ENCODE measurements around the gene PPP4R4.

The PPP4R4 gene

GRCh38 chr14:94312481-94313246, 138.5 kb downstream of the PPP4R4 start:
- no peak for DNase-seq

- no peak for DNase-seq
Observed at GRCh38 chr14:94313991-94314655, 140.0 kb downstream of the PPP4R4 start.

GRCh38 chr14:94314890-94315289, 140.8 kb downstream of the PPP4R4 start:
- no peak for DNase-seq

GRCh38 chr14:94316692-94317091, 142.6 kb downstream of the PPP4R4 start:
- no peak for DNase-seq

GRCh38 chr14:94317259-94317658, 143.1 kb downstream of the PPP4R4 start:
- DNase-seq, result no peak

GRCh38 chr14:94320243-94320642, 146.1 kb downstream of the PPP4R4 start:
- no peak for DNase-seq

GRCh38 chr14:94321421-94322271, 147.5 kb downstream of the PPP4R4 start:
- no peak for DNase-seq

- no peak for DNase-seq
Observed at GRCh38 chr14:94322648-94323570, 148.8 kb downstream of the PPP4R4 start, which contains the start of gene SERPINA6. TSS of gene SERPINA6 (minus strand) at chr14:94323336. CDS start at chr14:94314648, 8,688 bp downstream.

GRCh38 chr14:94328196-94328595, 154.1 kb downstream of the PPP4R4 start:
- no peak for DNase-seq

Data from T1000 (cell line).